Transverse colon (tissue), 3 donors: ENCODE data around the gene CPT1A.

ENCODE experiments used
- CTCF ChIP-seq, 5 experiments: fragments of 200-600 bp in 3 of 5; fragments of 450-650 bp in 2 of 5; sonication (generic) in 3 of 5; IDR thresholded peaks; 1 replicate in 2 of 5; 2 replicates in 3 of 5; pipeline ENCODE4 v1.5.1; 2016 to 2017; ENCODE audit warnings: antibody characterized with exemption in 5 of 5, inconsistent platforms in 3 of 5, mild to moderate bottlenecking in 2 of 5, moderate library complexity in 1 of 5
- POLR2A ChIP-seq: fragments of 450-650 bp; IDR thresholded peaks from one replicate; pipeline ENCODE4 v1.6.1; 2016; ENCODE audit warnings: antibody characterized with exemption, mild to moderate bottlenecking, moderate library complexity

DNA sequence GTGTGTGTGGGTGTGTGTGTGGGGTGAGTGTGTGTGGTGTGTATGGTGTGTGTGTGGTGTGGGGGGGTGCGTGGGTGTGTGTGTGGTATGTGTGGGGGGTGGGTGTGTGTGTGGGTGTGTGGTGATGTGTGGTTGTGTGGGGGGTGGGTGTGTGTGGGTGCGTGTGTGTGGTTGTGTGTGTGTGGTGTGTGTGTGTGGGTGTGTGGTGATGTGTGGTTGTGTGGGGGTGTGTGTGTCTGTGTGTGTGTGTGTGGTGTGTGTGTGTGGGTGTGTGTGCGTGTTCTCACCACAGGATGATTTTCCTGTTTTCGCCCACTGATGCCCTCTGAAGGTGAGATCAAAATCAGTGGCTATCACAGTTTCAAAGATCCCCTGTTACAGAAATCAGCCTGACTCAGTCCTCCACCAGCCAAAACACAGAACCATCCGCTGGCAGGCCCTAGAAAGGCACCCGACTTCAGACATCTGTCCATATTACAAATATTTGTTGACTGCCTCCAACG lies 24.7 kb downstream of the CPT1A start:
- TF ChIP-seq POLR2A (no peak), CTCF (IDR thresholded peaks at IDR 0.05) (no peak)
